Smooth muscle cell of the brain vasculature (primary cell): ENCODE results near the gene CIB2.
"Not testable (repeated sequence)": the region's sequence is repeated elsewhere in the genome, so short reads cannot be mapped to it uniquely, and the experiment has no call there.

Experiments
- DNase-seq: peaks from one replicate; pipeline ENCODE4 v3.0.0-alpha.2; 2012; ENCODE audit warnings: low read depth, low spot score

CIB2 gene

DNA sequence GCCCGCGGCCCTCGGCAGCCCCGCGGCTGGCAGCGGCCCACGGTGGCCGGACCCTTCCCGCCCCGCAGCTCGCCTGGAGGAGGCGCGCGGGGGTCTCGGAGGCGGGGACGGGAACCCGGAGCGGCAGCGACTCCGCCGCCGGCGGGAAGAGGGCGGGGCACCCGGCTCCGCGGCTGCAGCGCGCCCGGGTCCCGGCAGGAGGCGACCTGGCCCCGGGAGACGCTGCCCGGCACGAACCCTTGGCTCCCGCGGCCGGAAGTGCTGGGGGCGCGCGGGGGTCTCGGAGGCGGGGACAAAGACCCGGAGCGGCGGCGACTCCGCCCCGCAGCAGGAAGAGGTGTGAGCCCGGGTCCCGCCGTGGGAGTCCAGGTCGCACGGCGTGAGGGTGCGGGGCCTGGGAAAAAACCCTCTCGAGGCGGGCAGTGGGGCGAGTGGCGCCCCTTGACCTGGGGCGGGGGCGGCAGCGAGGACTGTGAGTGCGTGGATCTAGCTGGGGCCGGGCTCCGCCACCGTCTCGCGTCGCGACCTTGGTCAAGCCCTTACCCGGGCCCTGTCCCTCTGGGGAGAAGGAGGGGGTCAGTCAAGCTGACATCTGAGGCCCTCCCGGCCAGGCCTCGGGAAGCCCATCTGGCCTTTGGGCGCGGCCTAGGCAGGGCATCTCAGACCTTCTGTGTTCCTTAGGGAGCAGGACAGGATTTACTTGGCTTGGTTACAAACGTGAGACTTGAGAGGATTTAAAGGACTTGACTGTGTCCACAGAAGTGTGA lies at the start of gene CIB2:
CIB2 (minus strand) TSS at position 151 of the 767 bp plus-strand sequence. CDS start 230 bp downstream, outside the sequence.
- no peak for DNase-seq

- no peak for DNase-seq
Measured at GRCh38 chr15:78179906-78180305, 48.7 kb upstream of the CIB2 start.

DNA sequence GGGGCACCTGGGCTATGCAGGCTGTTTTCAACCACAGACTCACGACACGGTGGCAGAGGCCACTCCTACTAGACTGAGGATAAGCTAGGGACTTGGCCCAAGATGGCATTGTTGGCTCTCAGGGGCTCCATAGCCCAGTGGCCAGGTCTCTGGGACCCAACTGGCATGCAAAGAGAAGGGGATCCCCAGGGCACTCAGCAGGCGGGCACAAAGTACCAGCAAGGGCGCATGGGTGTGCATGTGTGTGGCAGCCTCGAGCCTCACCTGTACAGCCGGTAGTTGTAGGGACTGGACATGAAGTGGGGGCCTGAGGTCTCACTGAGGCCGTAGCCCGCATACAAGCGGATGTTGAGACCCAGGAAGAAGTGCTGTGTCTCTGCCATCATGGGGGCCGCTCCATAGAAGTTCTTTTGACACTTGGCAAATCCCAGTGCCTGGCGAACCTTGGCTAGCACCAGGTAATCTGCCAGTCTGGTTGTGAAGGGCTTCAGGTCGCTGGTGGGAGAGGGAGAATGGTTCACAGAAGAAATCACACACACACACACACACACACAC lies 48.1 kb upstream of the CIB2 start:
- DNase-seq, result no peak

- DNase-seq, result no peak
Measured at GRCh38 chr15:78178064-78178463, 46.8 kb upstream of the CIB2 start.

DNA sequence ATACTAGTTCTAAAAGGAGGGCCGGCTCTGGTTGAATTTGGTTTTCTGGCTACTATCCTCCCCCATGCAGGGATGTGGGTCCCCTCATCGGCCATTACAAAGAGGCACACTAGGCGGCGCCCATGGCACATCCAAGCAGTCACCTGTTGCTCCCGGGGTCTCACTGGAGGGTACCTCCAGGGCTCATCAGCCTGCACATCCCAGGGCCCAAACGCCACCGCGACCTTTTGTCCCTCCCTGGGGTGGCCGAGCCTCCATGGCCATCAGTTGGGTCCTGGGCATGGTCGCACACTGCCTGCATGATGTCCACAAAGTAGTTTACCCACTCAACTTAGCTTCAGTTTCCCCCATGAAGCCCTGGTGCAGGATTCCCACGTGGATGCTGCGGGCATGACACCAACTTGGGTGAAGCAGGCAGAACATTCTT lies 46.2 kb upstream of the CIB2 start:
- no peak for DNase-seq

GRCh38 chr15:78175330-78175729 lies 44.1 kb upstream of the CIB2 start:
- DNase-seq, result no peak

- DNase-seq, result no peak
Measured at GRCh38 chr15:78174401-78174800, 43.2 kb upstream of the CIB2 start.

DNA sequence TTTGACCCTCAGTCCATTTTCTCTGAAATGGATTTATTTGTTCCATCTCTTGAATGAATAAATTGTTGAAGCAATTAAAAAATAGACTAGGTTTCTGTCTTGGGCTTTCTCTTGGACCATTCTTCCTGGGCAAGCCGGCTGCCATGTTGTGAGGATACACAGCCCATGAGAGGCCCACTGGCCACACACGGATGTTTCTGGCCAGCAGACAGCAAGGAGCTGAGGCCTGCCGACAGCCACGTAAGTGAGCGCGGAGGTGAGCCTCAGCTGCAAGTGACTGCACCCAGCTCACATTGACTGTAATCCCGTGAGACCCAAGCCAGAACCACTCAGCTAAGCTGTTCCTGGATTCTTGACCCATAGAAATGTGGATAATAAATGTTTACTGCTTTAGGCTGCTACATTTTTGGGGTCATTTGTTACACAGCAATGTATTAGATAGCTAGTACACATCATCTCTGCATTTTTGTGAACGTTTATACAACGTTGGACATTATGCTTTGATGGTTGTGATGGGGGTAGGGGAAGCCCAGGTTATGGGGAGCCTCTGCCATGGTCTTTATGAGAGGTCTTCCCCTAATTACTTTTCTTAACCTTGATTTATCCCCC lies 40.7 kb upstream of the CIB2 start:
- no peak for DNase-seq

GRCh38 chr15:78170848-78171773 lies 39.9 kb upstream of the CIB2 start:
- DNase-seq, result no peak

DNA sequence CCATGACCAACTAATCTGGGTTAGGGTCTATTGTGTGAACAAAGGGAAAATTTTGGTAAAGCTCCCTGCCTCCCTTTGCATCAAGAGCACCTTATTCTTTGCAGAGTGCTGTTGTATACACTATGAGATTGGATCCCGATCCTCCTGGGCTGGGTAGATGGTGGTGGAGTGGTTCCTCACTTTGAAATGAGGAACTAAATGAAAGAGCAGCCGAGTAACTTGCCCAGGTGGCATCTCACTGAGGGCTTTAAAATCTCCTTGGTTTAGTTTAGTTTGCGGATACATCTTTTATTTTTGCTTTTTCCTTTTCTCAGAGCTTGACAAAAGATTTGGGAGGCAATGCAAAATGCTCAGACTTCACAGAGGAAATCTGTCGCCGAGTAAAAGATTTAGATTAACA lies 37.4 kb upstream of the CIB2 start:
- no peak for DNase-seq

DNA sequence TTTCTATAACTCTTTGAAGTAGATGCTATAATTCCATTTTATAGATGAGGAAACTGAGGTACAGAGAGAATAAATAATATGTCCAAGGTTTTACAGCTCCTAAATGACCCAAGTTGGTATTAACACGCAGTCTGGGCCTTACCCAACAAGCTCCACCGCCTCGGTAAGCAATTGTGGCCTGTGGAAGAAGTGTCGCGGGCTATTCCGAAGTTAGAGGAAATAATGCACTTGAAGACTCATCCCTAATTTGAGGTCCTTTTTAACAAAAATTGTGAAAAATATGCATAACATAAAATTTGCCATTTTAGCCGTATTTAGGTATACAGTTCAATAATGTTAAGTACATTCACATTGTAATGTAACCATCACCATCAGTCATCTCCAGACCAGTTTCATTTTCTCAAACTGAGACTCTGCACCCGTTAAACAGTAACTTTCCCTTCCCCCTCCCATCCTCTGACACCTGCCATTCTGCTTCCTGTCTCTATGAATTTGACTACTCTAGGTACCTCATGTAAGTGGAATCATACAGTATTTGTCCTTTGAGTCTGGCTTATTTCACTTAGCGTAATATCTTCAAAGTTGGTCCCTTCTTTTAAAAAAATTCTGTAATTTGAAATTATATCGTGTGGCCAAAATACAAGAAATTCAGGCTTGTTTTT lies 36.1 kb upstream of the CIB2 start:
- no peak for DNase-seq

DNA sequence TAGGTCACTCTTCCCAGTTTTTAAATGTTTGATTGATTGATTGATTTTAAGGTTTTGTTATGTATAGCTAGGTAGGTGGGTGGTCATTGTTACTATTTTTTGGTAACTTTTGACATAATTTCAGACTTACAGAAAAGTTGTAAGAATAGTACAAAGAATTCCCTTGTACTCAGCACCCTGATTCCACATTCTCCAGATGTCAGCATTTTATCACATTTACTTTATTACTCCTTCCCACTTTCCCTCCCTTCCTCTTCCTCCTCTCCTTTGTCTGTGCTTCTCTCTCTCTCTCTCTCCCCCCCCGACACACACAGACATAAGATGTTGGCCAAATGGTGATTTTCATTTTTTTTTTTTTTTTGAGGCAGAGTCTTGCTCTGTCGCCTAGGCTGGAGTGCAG lies 32.8 kb upstream of the CIB2 start:
- no peak for DNase-seq

GRCh38 chr15:78162038-78162437 lies 30.8 kb upstream of the CIB2 start:
- no peak for DNase-seq

DNA sequence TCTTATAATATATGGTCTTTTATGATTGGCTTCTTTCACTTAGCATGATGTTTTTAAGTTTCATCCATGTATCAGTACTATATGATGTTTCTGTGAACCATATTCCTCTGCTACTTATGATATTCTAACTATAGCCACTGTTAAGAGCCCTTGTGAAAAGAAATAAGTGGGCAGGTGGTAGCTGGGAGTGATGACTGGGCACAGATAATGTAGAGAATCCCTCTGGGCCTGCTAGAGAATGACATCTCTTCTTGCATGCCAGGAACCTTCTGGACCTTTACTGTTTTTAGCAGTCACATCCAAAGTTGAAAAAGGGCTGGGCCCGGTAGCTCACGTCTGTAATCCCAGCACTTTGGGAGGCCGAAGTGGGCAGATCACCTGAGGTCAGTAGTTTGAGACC lies 28.1 kb upstream of the CIB2 start:
- no peak for DNase-seq

- DNase-seq, result no peak
Measured at GRCh38 chr15:78157203-78157602, 26.0 kb upstream of the CIB2 start.

DNA sequence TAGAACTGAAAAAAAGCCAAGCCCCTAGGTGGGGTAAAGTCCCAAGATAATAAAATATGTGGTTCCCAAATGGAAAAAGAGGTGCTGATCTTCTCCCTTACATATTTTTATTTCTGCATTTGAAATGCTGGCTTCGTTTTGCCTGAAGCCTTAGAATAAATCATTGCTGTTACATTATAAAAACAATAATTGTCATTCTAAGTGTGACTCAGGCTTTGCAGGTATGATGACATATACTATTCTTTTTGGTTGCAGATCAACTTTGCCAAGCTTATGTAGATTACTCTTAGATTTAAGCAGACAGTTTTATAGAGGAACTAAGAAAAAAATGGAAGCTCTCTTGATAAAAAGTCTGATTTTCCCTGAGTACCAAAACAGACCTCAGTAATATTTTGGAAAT lies 25.4 kb upstream of the CIB2 start:
- no peak for DNase-seq

DNA sequence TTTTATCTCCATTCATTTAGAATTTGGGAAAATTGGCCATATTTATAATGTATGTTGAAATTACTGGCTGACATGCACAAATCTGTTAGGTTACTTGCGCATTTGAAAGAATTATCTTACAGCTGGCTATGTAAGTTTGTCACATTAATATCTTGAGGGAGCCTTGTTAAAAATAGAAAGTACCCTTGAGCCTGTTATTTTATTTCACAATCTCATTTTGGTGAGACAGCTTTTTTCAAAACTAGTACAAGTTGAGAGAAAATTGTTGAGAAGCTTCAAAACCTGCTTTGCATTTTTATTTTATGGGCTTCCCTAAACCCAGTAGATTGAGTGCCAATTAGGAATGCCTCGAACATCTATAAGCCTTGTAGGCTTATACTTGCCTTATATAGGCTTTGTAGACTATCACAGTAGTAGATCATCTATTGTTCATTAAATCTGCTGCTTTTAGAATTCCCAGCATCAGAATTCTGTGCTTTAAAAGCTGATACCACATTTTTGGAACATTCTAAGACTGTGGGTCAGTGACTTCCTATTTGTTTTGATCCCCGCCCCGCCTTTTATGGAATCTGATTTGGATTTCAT lies 24.2 kb upstream of the CIB2 start:
- no peak for DNase-seq

GRCh38 chr15:78154955-78155354 lies 23.7 kb upstream of the CIB2 start:
- DNase-seq, result no peak

DNA sequence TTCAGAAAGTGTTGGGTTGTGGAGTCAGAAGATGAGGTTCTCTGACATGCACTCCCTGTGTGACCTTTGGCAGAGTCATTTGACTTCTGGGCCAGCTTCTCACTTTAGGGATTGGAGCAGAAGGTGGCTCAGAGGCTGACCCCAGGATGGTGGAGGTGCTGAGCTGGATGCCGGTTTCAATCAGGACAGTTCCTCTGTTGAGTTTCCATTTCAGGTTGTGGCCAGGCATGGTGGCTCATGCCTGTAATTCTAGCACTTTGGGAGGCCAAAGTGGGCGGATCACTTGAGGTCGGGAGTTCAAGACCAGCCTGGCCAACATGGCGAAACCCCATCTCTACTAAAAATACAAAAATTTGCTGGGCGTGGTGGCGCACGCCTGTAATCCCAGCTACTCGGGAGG lies 19.8 kb upstream of the CIB2 start:
- DNase-seq, result not testable (repeated sequence)

GRCh38 chr15:78149805-78150751 lies 18.8 kb upstream of the CIB2 start:
- no peak for DNase-seq
